IMR-90 (cell line): ENCODE measurements around the gene ADRA2B. TPM values are rescaled to one million over a fixed set of nuclear protein-coding genes. Genes with fewer than 3 reads are reported as not detected.

ENCODE experiments used
- ATAC-seq: fragments of 200-7000 bp; cut with Tn5 transposase; 2 replicates; pipeline ENCODE4 v1.9.1; 2020; ENCODE audit warnings: low read depth, mild to moderate bottlenecking, moderate library complexity
- BruUV-seq: library from RNA; stranded (reverse); fragments of 400-500 nt; replicated peaks from 2 replicates; lab custom pipeline; 2021; lab: Mats Ljungman, UMichigan
- CTCF ChIA-PET: fragments of 300-600 bp; formaldehyde crosslinking; extraction: SDS; loops from one replicate; lab custom pipeline; 2021; ENCODE audit warnings: antibody characterized with exemption; lab: Yijun Ruan, JAX
- POLR2A ChIA-PET: fragments of 300-600 bp; sonication (Branson Sonifier 250); formaldehyde crosslinking; loops from one replicate; lab custom pipeline; 2022; ENCODE audit warnings: antibody characterized with exemption; ENCODE audit not compliant: unreplicated experiment; lab: Charles Lee
- DNase-seq: peaks from one replicate; pipeline ENCODE4 v3.0.0; 2013
- H2AFZ ChIP-seq: replicated peaks from 2 replicates; pipeline ENCODE3; 2013; ENCODE audit warnings: low read length, mild to moderate bottlenecking; ENCODE audit not compliant: poor library complexity
- H2AK5ac ChIP-seq: 2 replicates; pipeline ENCODE4 v1.6.1; 2013; ENCODE audit warnings: low read depth, low read length, inconsistent platforms
- H2AK9ac ChIP-seq: replicated peaks from 2 replicates; pipeline ENCODE3; 2013; ENCODE audit warnings: mild to moderate bottlenecking, low read depth, low read length, moderate library complexity; ENCODE audit not compliant: poor library complexity
- H2BK120ac ChIP-seq: 2 replicates; pipeline ENCODE4 v1.6.1; 2013; ENCODE audit warnings: low read depth, low read length, inconsistent platforms
- H2BK15ac ChIP-seq: 3 replicates; pipeline ENCODE4 v1.6.1; 2013; ENCODE audit warnings: low read depth, low read length, inconsistent platforms
- H2BK20ac ChIP-seq: 2 replicates; pipeline ENCODE4 v1.6.1; 2013; ENCODE audit warnings: low read depth, mild to moderate bottlenecking, inconsistent platforms, low read length, moderate library complexity
- H2BK5ac ChIP-seq: 2 replicates; pipeline ENCODE4 v1.6.1; 2013; ENCODE audit warnings: mild to moderate bottlenecking, low read depth, low read length, inconsistent platforms; ENCODE audit not compliant: poor library complexity, severe bottlenecking
- H3K14ac ChIP-seq: replicated peaks from 2 replicates; pipeline ENCODE4 v1.6.1; 2013; ENCODE audit warnings: low read depth, low read length, inconsistent platforms
- H3K18ac ChIP-seq: 2 replicates; pipeline ENCODE4 v1.6.1; 2013; ENCODE audit warnings: low read depth, low read length, control low read depth
- H3K23ac ChIP-seq: 2 replicates; pipeline ENCODE4 v1.6.1; 2013; ENCODE audit warnings: low read depth, low read length, inconsistent platforms
- H3K27ac ChIP-seq: 2 replicates; pipeline ENCODE4 v1.5.1; 2013; ENCODE audit warnings: mild to moderate bottlenecking, control low read depth, low read length; ENCODE audit not compliant: insufficient read depth
- H3K27me3 ChIP-seq: 2 replicates; pipeline ENCODE4 v1.6.1; 2013; ENCODE audit warnings: low read length; ENCODE audit not compliant: control insufficient read depth, insufficient read depth
- H3K36me3 ChIP-seq: 2 replicates; pipeline ENCODE4 v1.6.1; 2013; ENCODE audit warnings: low read length, mixed read lengths; ENCODE audit not compliant: control insufficient read depth, insufficient read depth
- H3K4ac ChIP-seq: 2 replicates; pipeline ENCODE4 v1.6.1; 2013; ENCODE audit warnings: low read depth, low read length, inconsistent platforms
- H3K4me1 ChIP-seq: 2 replicates; pipeline ENCODE4 v1.6.1; 2013; ENCODE audit warnings: low read length, mixed read lengths; ENCODE audit not compliant: control insufficient read depth, insufficient read depth
- H3K4me2 ChIP-seq: 2 replicates; pipeline ENCODE4 v1.6.1; 2013; ENCODE audit warnings: low read depth, mild to moderate bottlenecking, control low read depth, low read length, moderate library complexity
- H3K4me3 ChIP-seq: 2 replicates; pipeline ENCODE4 v1.5.1; 2013; ENCODE audit warnings: low read depth, mild to moderate bottlenecking, control low read depth, low read length, moderate library complexity; ENCODE audit not compliant: insufficient read depth
- H3K56ac ChIP-seq: 2 replicates; pipeline ENCODE4 v1.6.1; 2013; ENCODE audit warnings: low read length, inconsistent platforms; ENCODE audit not compliant: insufficient read depth; ENCODE audit errors: extremely low read depth
- H3K79me1 ChIP-seq, 2 experiments: 2 replicates each; pipeline ENCODE4 v1.6.1; 2013; ENCODE audit warnings: low read length in 2 of 2, inconsistent platforms in 1 of 2, low read depth in 1 of 2
- H3K9ac ChIP-seq: 2 replicates; pipeline ENCODE4 v1.6.1; 2013; ENCODE audit warnings: low read depth, low read length, control low read depth
- H3K9me1 ChIP-seq: 2 replicates; pipeline ENCODE4 v1.6.1; 2013; ENCODE audit warnings: low read length, inconsistent platforms; ENCODE audit not compliant: insufficient read depth
- H3K9me3 ChIP-seq: 2 replicates; pipeline ENCODE4 v1.6.1; 2013; ENCODE audit warnings: low read length; ENCODE audit not compliant: control insufficient read depth, insufficient read depth
- H4K20me1 ChIP-seq: 2 replicates; pipeline ENCODE4 v1.6.1; 2013; ENCODE audit warnings: low read length, inconsistent platforms; ENCODE audit not compliant: insufficient read depth
- H4K5ac ChIP-seq: 2 replicates; pipeline ENCODE4 v1.6.1; 2013; ENCODE audit warnings: mild to moderate bottlenecking, low read depth, low read length, control low read depth
- H4K8ac ChIP-seq, 2 experiments: 2 replicates each; pipeline ENCODE4 v1.6.1; 2013; ENCODE audit warnings: low read depth in 2 of 2, low read length in 2 of 2, control low read depth in 1 of 2, inconsistent platforms in 1 of 2
- H4K91ac ChIP-seq: 2 replicates; pipeline ENCODE4 v1.6.1; 2013; ENCODE audit warnings: low read depth, low read length, inconsistent platforms; ENCODE audit not compliant: insufficient read depth
- BHLHE40 ChIP-seq: fragments of 150-350 bp; IDR thresholded peaks from 2 replicates; pipeline ENCODE4 v1.6.1; 2016; ENCODE audit warnings: mild to moderate bottlenecking, low read depth, low read length
- CEBPB ChIP-seq: IDR thresholded peaks from 2 replicates; pipeline ENCODE4 v1.6.1; 2012; ENCODE audit warnings: low read depth, low read length, improper control_type of control experiment
- CHD1 ChIP-seq: IDR thresholded peaks from 2 replicates; pipeline ENCODE4 v1.6.1; 2012; ENCODE audit warnings: low read depth, low read length, improper control_type of control experiment
- FOS ChIP-seq: fragments of 150-350 bp; IDR thresholded peaks from 2 replicates; pipeline ENCODE4 v1.6.1; 2016; ENCODE audit warnings: low read depth, low read length
- MAFK ChIP-seq: IDR thresholded peaks from 2 replicates; pipeline ENCODE4 v1.6.1; 2012; ENCODE audit warnings: low read depth, low read length, improper control_type of control experiment
- MAZ ChIP-seq: IDR thresholded peaks from 2 replicates; pipeline ENCODE4 v1.6.1; 2012; ENCODE audit warnings: low read depth, mild to moderate bottlenecking, low read length, improper control_type of control experiment, moderate library complexity, borderline replicate concordance
- MXI1 ChIP-seq: IDR thresholded peaks from 2 replicates; pipeline ENCODE4 v1.6.1; 2012; ENCODE audit warnings: low read depth, mild to moderate bottlenecking, low read length, moderate library complexity, borderline replicate concordance
- NFE2L2 ChIP-seq: fragments of 150-350 bp; IDR thresholded peaks from 2 replicates; pipeline ENCODE4 v1.6.1; 2016; ENCODE audit warnings: low read depth, mild to moderate bottlenecking, low read length
- POLR2A ChIP-seq: IDR thresholded peaks from 2 replicates; pipeline ENCODE4 v1.6.1; 2012; ENCODE audit warnings: mild to moderate bottlenecking, low read depth, low read length
- RAD21 ChIP-seq: IDR thresholded peaks from 2 replicates; pipeline ENCODE4 v1.6.1; 2012; ENCODE audit warnings: low read length, improper control_type of control experiment
- RCOR1 ChIP-seq: IDR thresholded peaks from 2 replicates; pipeline ENCODE4 v1.6.1; 2012; ENCODE audit warnings: mild to moderate bottlenecking, low read length, improper control_type of control experiment; ENCODE audit not compliant: insufficient replicate concordance
- RFX5 ChIP-seq: IDR thresholded peaks from 2 replicates; pipeline ENCODE4 v1.8.0; 2012; ENCODE audit warnings: low read depth, mild to moderate bottlenecking, low read length, moderate library complexity
- SMC3 ChIP-seq: fragments of 150-350 bp; IDR thresholded peaks from 2 replicates; pipeline ENCODE4 v1.6.1; 2016; ENCODE audit warnings: low read depth, mild to moderate bottlenecking, antibody characterized with exemption, low read length, moderate library complexity
- USF2 ChIP-seq: fragments of 150-350 bp; IDR thresholded peaks from 2 replicates; pipeline ENCODE4 v1.6.1; 2017; ENCODE audit warnings: mild to moderate bottlenecking, antibody characterized with exemption, low read length, low read depth
- WGBS, 2 experiments: methylation state at CpG; one replicate each; pipeline versions ENCODE4 v1.1.5 to v1.1.7; 2013; ENCODE audit warnings: missing lambda C conversion rate in 2 of 2; ENCODE audit not compliant: insufficient read length in 1 of 2; ENCODE audit errors: extremely low coverage in 2 of 2; 5-methylcytosine and 5-hydroxymethylcytosine counted together
- dilution Hi-C: fragments of 300-500 bp; cut with HindIII; formaldehyde crosslinking; loops from one replicate; pipeline ENCODE4 v1.14.3; 2018; ENCODE audit warnings: low sequenced_read_pairs; ENCODE audit not compliant: unreplicated experiment
- in situ Hi-C: fragments of 300-500 bp; cut with MboI; formaldehyde crosslinking; loops from 3 replicates; pipeline ENCODE4 v1.14.3; 2019; ENCODE audit warnings: low sequenced_read_pairs, inconsistent platforms, mixed read lengths
- intact Hi-C: fragments of 100-400 bp; cut with micrococcal nuclease; formaldehyde crosslinking; loops from 2 replicates; pipeline ENCODE4 v1.10.0; 2022
- polyA plus RNA-seq, 3 experiments: library from polyadenylated mRNA; depleted of rRNA; stranded (reverse); fragments of >200 nt; gene quantifications; 2 replicates each; pipeline ENCODE4 v1.2.3, GENCODE V29; 2012; ENCODE audit warnings: low replicate concordance in 1 of 3
- total RNA-seq: library from RNA; depleted of rRNA; stranded (reverse); fragments of >200 nt; gene quantifications from 2 replicates; pipeline ENCODE4 v1.2.3, GENCODE V29; 2012
- TF ChIP-seq, protein P1 (sequence below): conservative IDR thresholded peaks from 2 replicates; pipeline ENCODE4 v1.5.1; 2012; ENCODE audit warnings: mild to moderate bottlenecking, low read depth, low read length, improper control_type of control experiment
- TF ChIP-seq, protein P2 (sequence below): fragments of 150-350 bp; IDR thresholded peaks from 2 replicates; pipeline ENCODE4 v1.6.1; 2016; ENCODE audit warnings: low read depth, mild to moderate bottlenecking, low read length, moderate library complexity, borderline replicate concordance

The ADRA2B gene
- total and polyA plus RNA-seq, 2 of the 4 experiments (the other 2 are of a cell fraction): not detected

GRCh38 chr2:96153991-96154431 lies 37.6 kb upstream of the ADRA2B start:
- H3K4me3 ChIP-seq: no peak overlapping the region
- no CpG with 5 or more reads among the region's 7 CpGs for WGBS, 2 experiments
- ATAC-seq (no peak), DNase-seq (no peak)
- H3K36me3 ChIP-seq: no peaks in the 10 kb centered on the region
- no peaks in the 10 kb centered on the region for H3K9me1 ChIP-seq
- no peak overlapping the region for H3K9ac ChIP-seq
- H2AK5ac ChIP-seq: no peak overlapping the region
- H2AK9ac ChIP-seq: peak overlapping the region; percentile 65
- no peak overlapping the region for H3K27ac ChIP-seq
- CTCF ChIA-PET: no interaction called here
- H2BK15ac ChIP-seq: no peak overlapping the region
- no peak overlapping the region for H2AFZ ChIP-seq
- POLR2A ChIA-PET: no interaction called here
- H3K14ac ChIP-seq: no peak overlapping the region
- H3K4me2 ChIP-seq: no peak overlapping the region
- no peak for TF ChIP-seq RAD21
- no peak for TF ChIP-seq CHD1
- no peak for TF ChIP-seq POLR2A
- no peak for TF ChIP-seq SMC3
- TF ChIP-seq FOS: no peak
- TF ChIP-seq MAZ: no peak
- no peak for TF ChIP-seq BHLHE40
- TF ChIP-seq, protein P1, sequence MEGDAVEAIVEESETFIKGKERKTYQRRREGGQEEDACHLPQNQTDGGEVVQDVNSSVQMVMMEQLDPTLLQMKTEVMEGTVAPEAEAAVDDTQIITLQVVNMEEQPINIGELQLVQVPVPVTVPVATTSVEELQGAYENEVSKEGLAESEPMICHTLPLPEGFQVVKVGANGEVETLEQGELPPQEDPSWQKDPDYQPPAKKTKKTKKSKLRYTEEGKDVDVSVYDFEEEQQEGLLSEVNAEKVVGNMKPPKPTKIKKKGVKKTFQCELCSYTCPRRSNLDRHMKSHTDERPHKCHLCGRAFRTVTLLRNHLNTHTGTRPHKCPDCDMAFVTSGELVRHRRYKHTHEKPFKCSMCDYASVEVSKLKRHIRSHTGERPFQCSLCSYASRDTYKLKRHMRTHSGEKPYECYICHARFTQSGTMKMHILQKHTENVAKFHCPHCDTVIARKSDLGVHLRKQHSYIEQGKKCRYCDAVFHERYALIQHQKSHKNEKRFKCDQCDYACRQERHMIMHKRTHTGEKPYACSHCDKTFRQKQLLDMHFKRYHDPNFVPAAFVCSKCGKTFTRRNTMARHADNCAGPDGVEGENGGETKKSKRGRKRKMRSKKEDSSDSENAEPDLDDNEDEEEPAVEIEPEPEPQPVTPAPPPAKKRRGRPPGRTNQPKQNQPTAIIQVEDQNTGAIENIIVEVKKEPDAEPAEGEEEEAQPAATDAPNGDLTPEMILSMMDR: no peak
- TF ChIP-seq MAFK: no peak
- TF ChIP-seq, protein P2, sequence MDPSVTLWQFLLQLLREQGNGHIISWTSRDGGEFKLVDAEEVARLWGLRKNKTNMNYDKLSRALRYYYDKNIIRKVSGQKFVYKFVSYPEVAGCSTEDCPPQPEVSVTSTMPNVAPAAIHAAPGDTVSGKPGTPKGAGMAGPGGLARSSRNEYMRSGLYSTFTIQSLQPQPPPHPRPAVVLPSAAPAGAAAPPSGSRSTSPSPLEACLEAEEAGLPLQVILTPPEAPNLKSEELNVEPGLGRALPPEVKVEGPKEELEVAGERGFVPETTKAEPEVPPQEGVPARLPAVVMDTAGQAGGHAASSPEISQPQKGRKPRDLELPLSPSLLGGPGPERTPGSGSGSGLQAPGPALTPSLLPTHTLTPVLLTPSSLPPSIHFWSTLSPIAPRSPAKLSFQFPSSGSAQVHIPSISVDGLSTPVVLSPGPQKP: no peak
- no peak for TF ChIP-seq CEBPB
- TF ChIP-seq MXI1: no peak
- TF ChIP-seq RFX5: no peak
- no peak for TF ChIP-seq RCOR1
- TF ChIP-seq NFE2L2: no peak
- TF ChIP-seq USF2: no peak
- H3K4ac ChIP-seq: no peak overlapping the region
- no peak overlapping the region for H3K23ac ChIP-seq
- no peaks in the 10 kb centered on the region for H3K9me3 ChIP-seq
- no peak overlapping the region for H2BK5ac ChIP-seq
- H3K56ac ChIP-seq: no peak overlapping the region
- in situ Hi-C loops (no loop called here), intact Hi-C loops (no loop called here), dilution Hi-C loops (no loop called here)
- BruUV-seq: no TSS peak
- H3K18ac ChIP-seq: no peak overlapping the region
- no peaks in the 10 kb centered on the region for H4K20me1 ChIP-seq
- no peak overlapping the region for H4K8ac ChIP-seq
- no peaks in the 10 kb centered on the region for H3K79me1 ChIP-seq
- H4K5ac ChIP-seq: no peak overlapping the region
- no peaks in the 10 kb centered on the region; the same call in 1 of the 2 replicates for H3K4me1 ChIP-seq
- H4K91ac ChIP-seq: no peak overlapping the region
- H3K27me3 ChIP-seq: peaks cover 10% of the 10 kb centered on the region; the same call in 1 of the 2 replicates
- H2BK20ac ChIP-seq: no peak overlapping the region
- H2BK120ac ChIP-seq: no peak overlapping the region
